Neural progenitor cell (in vitro differentiated cells): Measurements from ENCODE around the gene CCDC120. TPM values are rescaled to one million over a fixed set of nuclear protein-coding genes. Genes with fewer than 3 reads are reported as not detected.

Source experiments
- DNase-seq: peaks from one replicate; pipeline ENCODE4 v3.0.0-alpha.2; 2016; ENCODE audit warnings: low spot score
- H2AFZ ChIP-seq: fragments of 200-600 bp; sonication (generic); replicated peaks from 2 replicates; pipeline ENCODE4 v1.6.1; 2016; ENCODE audit warnings: antibody characterized with exemption
- H3F3A ChIP-seq: fragments of 200-600 bp; sonication (generic); 2 replicates; pipeline ENCODE4 v1.6.1; 2016; ENCODE audit warnings: antibody characterized with exemption, low read depth
- H3K27ac ChIP-seq: fragments of 200-600 bp; sonication (generic); 2 replicates; pipeline ENCODE4 v1.5.1; 2016; ENCODE audit warnings: mild to moderate bottlenecking
- H3K27me3 ChIP-seq: fragments of 200-600 bp; sonication (generic); 2 replicates; pipeline ENCODE4 v1.6.1; 2016; ENCODE audit warnings: mild to moderate bottlenecking, moderate library complexity
- H3K36me3 ChIP-seq: fragments of 200-600 bp; sonication (generic); 2 replicates; pipeline ENCODE4 v1.5.1; 2016
- H3K4me1 ChIP-seq: fragments of 200-600 bp; sonication (generic); 2 replicates; pipeline ENCODE4 v1.6.1; 2016; ENCODE audit warnings: mixed run types
- H3K4me2 ChIP-seq: fragments of 200-600 bp; sonication (generic); 2 replicates; pipeline ENCODE4 v1.6.1; 2016
- H3K4me3 ChIP-seq: fragments of 200-600 bp; sonication (generic); 2 replicates; pipeline ENCODE4 v1.5.1; 2016
- H3K79me2 ChIP-seq: fragments of 200-600 bp; sonication (generic); 2 replicates; pipeline ENCODE4 v1.6.1; 2016; ENCODE audit warnings: low read depth
- H3K9ac ChIP-seq: fragments of 200-600 bp; sonication (generic); 2 replicates; pipeline ENCODE4 v1.6.1; 2016
- H3K9me3 ChIP-seq: fragments of 200-600 bp; sonication (generic); 2 replicates; pipeline ENCODE4 v1.5.1; 2016; ENCODE audit warnings: low read depth
- H4K20me1 ChIP-seq: fragments of 200-600 bp; sonication (generic); 2 replicates; pipeline ENCODE4 v1.6.1; 2016; ENCODE audit warnings: low read depth
- H3K27ac Mint-ChIP-seq: 3 replicates; pipeline ENCODE4 v1.8.0; 2021; ENCODE audit warnings: mixed read lengths
- H3K27me3 Mint-ChIP-seq: 2 replicates; pipeline ENCODE4 v1.8.0; 2022; ENCODE audit warnings: low read depth, mild to moderate bottlenecking, inconsistent platforms, moderate library complexity, mixed read lengths; ENCODE audit not compliant: insufficient read depth
- H3K36me3 Mint-ChIP-seq: 3 replicates; pipeline ENCODE4 v1.8.0; 2021; ENCODE audit warnings: mixed read lengths
- H3K4me1 Mint-ChIP-seq: 3 replicates; pipeline ENCODE4 v1.8.0; 2021; ENCODE audit warnings: mixed read lengths
- H3K4me3 Mint-ChIP-seq: 3 replicates; pipeline ENCODE4 v1.8.0; 2021; ENCODE audit warnings: mild to moderate bottlenecking, moderate library complexity, mixed read lengths
- H3K9me3 Mint-ChIP-seq: 3 replicates; pipeline ENCODE4 v1.8.0; 2020; ENCODE audit warnings: mixed read lengths
- EZH2 ChIP-seq: fragments of 200-600 bp; sonication (generic); IDR thresholded peaks from 2 replicates; pipeline ENCODE4 v1.6.1; 2017; ENCODE audit warnings: antibody characterized with exemption, mild to moderate bottlenecking, moderate library complexity
- EZH2phosphoT487 ChIP-seq: fragments of 200-600 bp; sonication (generic); IDR thresholded peaks from 2 replicates; pipeline ENCODE4 v1.6.1; 2017; ENCODE audit warnings: antibody characterized with exemption
- small RNA-seq: library from RNA; depleted of rRNA; stranded (forward); fragments of <200 nt; gene quantifications from one replicate; pipeline ENCODE3, GENCODE V24; 2015
- total RNA-seq: library from RNA; depleted of rRNA; stranded (reverse); fragments of >200 nt; gene quantifications from 2 replicates; pipeline ENCODE4 v1.2.3, GENCODE V29; 2015; ENCODE audit warnings: low replicate concordance
- TF ChIP-seq, protein P1 (sequence below): fragments of 200-600 bp; sonication (generic); IDR thresholded peaks from 2 replicates; pipeline ENCODE4 v1.5.1; 2017; ENCODE audit warnings: antibody characterized with exemption, mild to moderate bottlenecking

CCDC120 gene
- total RNA-seq, 1 donor from 2014 or later, result 1.1 TPM

DNA sequence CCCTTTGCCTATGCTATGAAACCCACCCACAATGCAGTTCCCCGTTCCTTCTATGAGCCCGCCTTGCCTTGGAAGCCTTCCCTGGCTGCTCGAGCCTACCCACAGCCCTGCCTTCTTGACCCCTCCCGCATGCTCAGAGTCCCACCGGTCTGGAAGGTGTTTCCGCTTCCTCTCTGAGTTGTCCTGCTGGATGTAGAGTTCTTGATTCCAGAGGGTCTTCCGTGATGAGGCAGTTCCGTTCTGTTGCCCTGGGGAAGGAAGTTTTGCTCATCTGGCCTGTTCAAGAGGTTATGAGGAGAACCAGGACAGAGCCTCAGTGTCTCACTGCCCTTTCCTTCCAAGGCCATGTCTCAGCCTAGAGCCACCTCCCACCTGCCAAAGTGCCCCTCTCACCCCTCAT lies 57.3 kb downstream of the CCDC120 start:
- H3K36me3 ChIP-seq, result no peaks in the 10 kb centered on the region
- TF ChIP-seq EZH2phosphoT487 (no peak), EZH2 (no peak)
- TF ChIP-seq, protein P1, sequence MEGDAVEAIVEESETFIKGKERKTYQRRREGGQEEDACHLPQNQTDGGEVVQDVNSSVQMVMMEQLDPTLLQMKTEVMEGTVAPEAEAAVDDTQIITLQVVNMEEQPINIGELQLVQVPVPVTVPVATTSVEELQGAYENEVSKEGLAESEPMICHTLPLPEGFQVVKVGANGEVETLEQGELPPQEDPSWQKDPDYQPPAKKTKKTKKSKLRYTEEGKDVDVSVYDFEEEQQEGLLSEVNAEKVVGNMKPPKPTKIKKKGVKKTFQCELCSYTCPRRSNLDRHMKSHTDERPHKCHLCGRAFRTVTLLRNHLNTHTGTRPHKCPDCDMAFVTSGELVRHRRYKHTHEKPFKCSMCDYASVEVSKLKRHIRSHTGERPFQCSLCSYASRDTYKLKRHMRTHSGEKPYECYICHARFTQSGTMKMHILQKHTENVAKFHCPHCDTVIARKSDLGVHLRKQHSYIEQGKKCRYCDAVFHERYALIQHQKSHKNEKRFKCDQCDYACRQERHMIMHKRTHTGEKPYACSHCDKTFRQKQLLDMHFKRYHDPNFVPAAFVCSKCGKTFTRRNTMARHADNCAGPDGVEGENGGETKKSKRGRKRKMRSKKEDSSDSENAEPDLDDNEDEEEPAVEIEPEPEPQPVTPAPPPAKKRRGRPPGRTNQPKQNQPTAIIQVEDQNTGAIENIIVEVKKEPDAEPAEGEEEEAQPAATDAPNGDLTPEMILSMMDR, result no peak
- Mint-ChIP-seq H3K9me3 (peaks cover 9% of the 10 kb centered on the region), H3K27me3 (peaks cover 7% of the 10 kb centered on the region), H3K36me3 (peaks cover 22% of the 10 kb centered on the region), H3K4me3 (no peak overlapping the region), H3K27ac (no peak overlapping the region), H3K4me1 (peaks cover 5% of the 10 kb centered on the region)
- H4K20me1 ChIP-seq, result no peaks in the 10 kb centered on the region
- no peak overlapping the region for H3K9ac ChIP-seq
- H2AFZ ChIP-seq, result no peak overlapping the region
- no peak overlapping the region for H3K27ac ChIP-seq
- no peaks in the 10 kb centered on the region for H3K27me3 ChIP-seq
- H3K4me1 ChIP-seq, result no peaks in the 10 kb centered on the region
- no peaks in the 10 kb centered on the region for H3K9me3 ChIP-seq
- no peak overlapping the region for H3K4me3 ChIP-seq
- no peaks in the 10 kb centered on the region for H3K79me2 ChIP-seq
- H3F3A ChIP-seq, result no peaks in the 10 kb centered on the region
- DNase-seq, result no peak
- H3K4me2 ChIP-seq, result no peak overlapping the region

DNA sequence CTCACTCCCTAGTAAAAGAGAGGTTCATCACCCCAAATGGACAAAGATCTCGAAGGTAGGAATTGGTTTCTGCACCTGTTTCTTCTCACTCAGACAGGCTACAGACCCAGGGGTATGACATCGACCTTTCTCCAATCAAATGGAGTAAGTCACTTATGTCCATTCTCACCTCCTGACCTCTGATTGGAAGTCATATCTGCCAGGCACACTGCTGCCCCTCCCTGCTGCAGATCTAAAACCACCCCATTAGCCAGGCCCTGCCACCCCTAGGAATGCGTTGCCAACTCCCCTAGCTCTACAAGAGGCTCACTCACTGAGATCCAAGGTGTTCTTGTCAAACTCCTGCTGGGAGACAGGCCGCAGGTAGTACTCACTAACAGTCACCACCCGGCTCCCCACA lies 57.9 kb downstream of the CCDC120 start:
- Histone ChIP-seq H3K4me3 (no peak overlapping the region), H3K4me2 (no peak overlapping the region), H3F3A (no peaks in the 10 kb centered on the region), H3K9me3 (no peaks in the 10 kb centered on the region), H3K9ac (no peak overlapping the region), H3K79me2 (no peaks in the 10 kb centered on the region), H2AFZ (no peak overlapping the region), H3K27ac (no peak overlapping the region), H3K27me3 (no peaks in the 10 kb centered on the region), H3K4me1 (no peaks in the 10 kb centered on the region), H4K20me1 (no peaks in the 10 kb centered on the region), H3K36me3 (no peaks in the 10 kb centered on the region)
- peaks cover 12% of the 10 kb centered on the region for H3K9me3 Mint-ChIP-seq
- DNase-seq, result no peak
- TF ChIP-seq EZH2, result no peak
- TF ChIP-seq, protein P1, result no peak
- no peak for TF ChIP-seq EZH2phosphoT487
- H3K4me1 Mint-ChIP-seq, result peaks cover 5% of the 10 kb centered on the region
- peaks cover 25% of the 10 kb centered on the region for H3K36me3 Mint-ChIP-seq
- no peak overlapping the region for H3K27ac Mint-ChIP-seq
- no peak overlapping the region for H3K4me3 Mint-ChIP-seq
- H3K27me3 Mint-ChIP-seq, result peaks cover 6% of the 10 kb centered on the region

DNA sequence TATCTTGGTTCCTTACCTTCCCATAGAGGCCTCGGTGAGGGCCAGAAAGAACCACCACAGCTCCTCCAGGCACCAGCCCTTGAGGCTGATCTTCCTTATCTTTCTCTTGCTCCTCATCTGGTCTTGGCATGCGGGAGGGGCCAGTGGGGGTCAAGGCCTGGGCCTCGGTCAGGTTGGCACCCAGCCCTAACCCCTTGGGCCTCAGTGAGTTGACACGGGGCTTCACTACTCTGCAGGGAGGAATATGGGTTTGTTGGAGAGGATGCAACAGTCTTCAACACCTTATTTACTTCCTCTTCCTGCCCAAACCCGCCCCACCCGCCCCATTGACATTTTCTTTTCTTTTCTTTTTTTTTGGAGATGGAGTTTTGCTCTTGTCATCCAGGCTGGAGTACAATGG lies 58.8 kb downstream of the CCDC120 start:
- H3K27ac ChIP-seq, result no peak overlapping the region
- H3K4me3 ChIP-seq, result no peak overlapping the region
- H3K9ac ChIP-seq, result no peak overlapping the region
- no peaks in the 10 kb centered on the region for H3K27me3 ChIP-seq
- TF ChIP-seq EZH2phosphoT487 (no peak), EZH2 (no peak)
- TF ChIP-seq, protein P1, result no peak
- Mint-ChIP-seq H3K4me3 (no peak overlapping the region), H3K9me3 (peaks cover 12% of the 10 kb centered on the region), H3K27ac (no peak overlapping the region), H3K36me3 (peaks cover 22% of the 10 kb centered on the region), H3K4me1 (no peaks in the 10 kb centered on the region), H3K27me3 (peaks cover 5% of the 10 kb centered on the region)
- DNase-seq, result no peak
- H3K4me2 ChIP-seq, result no peak overlapping the region
- H3K79me2 ChIP-seq, result peaks cover 4% of the 10 kb centered on the region
- H3F3A ChIP-seq, result no peaks in the 10 kb centered on the region
- H2AFZ ChIP-seq, result no peak overlapping the region
- no peaks in the 10 kb centered on the region for H3K36me3 ChIP-seq
- H4K20me1 ChIP-seq, result no peaks in the 10 kb centered on the region
- no peaks in the 10 kb centered on the region for H3K4me1 ChIP-seq
- no peaks in the 10 kb centered on the region for H3K9me3 ChIP-seq

Small RNAs within 50 kb of the gene (small RNA-seq; reads per million reads assigned to genes)
- gene RNU4-52P, result not detected

Other genes with a start within 250 kb of the CCDC120 start
- 0.50 TPM in 1 of 2 replicates, not detected in the other for gene ERAS, start 232.5 kb upstream of the CCDC120 start, total RNA-seq
- gene PCSK1N, start 223.4 kb upstream of the CCDC120 start, total RNA-seq, result 2.4 TPM in 1 of 2 replicates, not detected in the other
- 48.7 and 105 TPM in 2 replicates for gene TIMM17B, start 161.2 kb upstream of the CCDC120 start, total RNA-seq
- gene PQBP1, start 161.1 kb upstream of the CCDC120 start, total RNA-seq, result 26.9 and 49.7 TPM in 2 replicates
- gene SLC35A2, start 147.4 kb upstream of the CCDC120 start, total RNA-seq, result 8.6 and 11.7 TPM in 2 replicates
- gene PIM2, start 140.0 kb upstream of the CCDC120 start, total RNA-seq, result 14.7 and 16.6 TPM in 2 replicates
- gene OTUD5, start 101.4 kb upstream of the CCDC120 start, total RNA-seq, result 38.6 and 46.3 TPM in 2 replicates
- 0.39 and 1.4 TPM in 2 replicates for gene KCND1, start 87.2 kb upstream of the CCDC120 start, total RNA-seq
- 30.1 and 38.9 TPM in 2 replicates for gene GRIPAP1, start 56.7 kb upstream of the CCDC120 start, total RNA-seq
- 7.9 and 25.6 TPM in 2 replicates for gene TFE3, start 15.6 kb upstream of the CCDC120 start, total RNA-seq
- 0.30 and 11.0 TPM in 2 replicates for gene PRAF2, start 15.0 kb downstream of the CCDC120 start, total RNA-seq
- gene WDR45, start 20.9 kb downstream of the CCDC120 start, total RNA-seq, result 19.7 and 22.2 TPM in 2 replicates
- 11.2 and 20.6 TPM in 2 replicates for gene GPKOW, start 64.7 kb downstream of the CCDC120 start, total RNA-seq
- 1.4 and 1.5 TPM in 2 replicates for gene MAGIX, start 103.8 kb downstream of the CCDC120 start, total RNA-seq
- gene PLP2, start 112.9 kb downstream of the CCDC120 start, total RNA-seq, result 0.13 and 0.46 TPM in 2 replicates
- 0.28 and 6.4 TPM in 2 replicates for gene PRICKLE3, start 127.4 kb downstream of the CCDC120 start, total RNA-seq
- gene SYP, start 141.2 kb downstream of the CCDC120 start, total RNA-seq, result 0.07 and 0.62 TPM in 2 replicates
- 1.1 and 4.9 TPM in 2 replicates for gene CACNA1F, start 174.3 kb downstream of the CCDC120 start, total RNA-seq
- 10.3 and 20.3 TPM in 2 replicates for gene CCDC22, start 176.5 kb downstream of the CCDC120 start, total RNA-seq
- gene FOXP3, start 205.7 kb downstream of the CCDC120 start, total RNA-seq, result 0.19 TPM in 1 of 2 replicates, not detected in the other
- 5.6 and 21.2 TPM in 2 replicates for gene PPP1R3F, start 210.8 kb downstream of the CCDC120 start, total RNA-seq
- not detected in 2 replicates for gene GAGE10, start 244.6 kb downstream of the CCDC120 start, total RNA-seq